GM18499 (cell line): ENCODE results near the gene IFNA4.
"Not testable (repeated sequence)": the region's sequence is repeated elsewhere in the genome, so short reads cannot be mapped to it uniquely, and the experiment has no call there.

Experiments used
- ATAC-seq: cut with Tn5 transposase; IDR thresholded peaks from one replicate; pipeline ENCODE4 v1.9.1; 2021; ENCODE audit warnings: moderate number of reproducible peaks; ENCODE audit not compliant: insufficient read depth, unreplicated experiment

The IFNA4 gene

DNA sequence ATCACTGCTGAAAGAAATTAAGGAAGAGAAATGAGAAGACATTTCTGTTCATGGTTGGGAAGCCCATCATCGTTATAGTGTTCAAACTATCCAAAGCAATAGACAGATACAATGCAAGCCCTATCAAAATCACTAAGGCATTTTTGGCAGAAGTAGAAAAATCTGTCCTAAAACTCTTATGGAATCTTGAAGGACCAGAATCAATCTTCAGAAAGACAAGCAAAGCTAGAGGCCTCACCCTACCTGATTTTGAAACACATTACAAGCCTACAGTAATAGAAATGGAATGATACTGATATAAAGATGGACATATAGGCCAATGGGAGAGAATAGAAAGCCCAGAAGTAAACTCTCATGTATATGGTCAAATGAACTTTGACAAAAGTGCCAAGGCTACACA, 16.0 kb downstream of the IFNA4 start:
- ATAC-seq: no peak

DNA sequence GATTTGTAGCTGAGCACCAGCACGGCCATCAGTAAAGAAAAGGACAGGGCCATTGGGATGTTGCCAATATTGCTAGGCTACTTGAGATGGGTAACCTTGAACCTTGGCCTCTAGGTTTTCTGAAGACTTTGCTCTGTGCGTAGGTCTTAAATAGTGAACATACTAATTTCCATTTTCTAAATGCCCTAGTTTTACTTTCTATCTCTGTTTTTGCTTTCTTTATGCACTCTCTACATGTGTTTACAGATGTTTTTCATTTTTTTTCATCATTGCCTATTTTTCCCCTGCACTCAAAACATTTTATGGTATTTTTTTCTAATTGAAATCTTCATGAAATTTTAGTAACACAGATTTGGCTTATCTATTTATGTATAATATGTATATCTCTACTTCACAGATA, 20.8 kb downstream of the IFNA4 start, which contains the start of gene IFNA21:
TSS of gene IFNA21 (minus strand) at position 101 of the 400 bp plus-strand sequence. CDS start at position 53, 48 bp downstream.
- not testable (repeated sequence) for ATAC-seq

DNA sequence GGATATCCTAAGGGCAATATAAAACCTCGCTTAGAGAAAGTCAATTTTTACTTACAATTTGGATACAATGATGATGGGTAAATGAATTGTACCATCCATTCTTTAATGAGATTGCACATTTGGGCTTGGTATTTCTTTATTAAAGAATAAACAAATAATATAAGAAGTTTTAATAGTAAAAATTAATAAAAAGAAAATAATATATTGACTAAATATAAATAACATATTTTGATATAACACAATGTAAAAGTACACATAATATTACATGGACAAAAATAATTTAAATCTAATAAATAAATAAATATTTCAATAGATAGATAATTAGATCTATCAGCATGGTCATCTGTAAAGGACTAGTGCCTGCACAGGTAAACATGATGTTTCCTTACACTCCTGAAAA, 21.9 kb downstream of the IFNA4 start:
- no peak for ATAC-seq

DNA sequence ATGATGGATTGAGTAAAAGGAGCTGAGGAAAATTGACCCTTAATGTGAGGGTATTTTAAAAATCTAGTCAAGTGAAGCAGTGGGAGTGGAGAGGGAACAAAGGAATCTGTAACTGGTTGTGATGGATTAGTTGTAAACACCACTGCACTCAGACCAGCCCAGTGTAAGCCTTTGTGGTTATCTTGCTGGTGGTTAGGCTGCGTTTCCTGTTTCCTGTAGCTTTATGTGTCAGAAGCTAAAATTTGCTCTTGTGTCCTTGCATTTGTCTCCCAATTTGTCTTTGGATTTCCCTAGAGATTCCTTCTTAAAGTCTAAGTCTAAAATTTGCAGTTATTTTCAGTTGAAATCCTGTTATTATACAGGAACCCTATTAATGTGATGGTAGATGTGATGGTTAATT, 27.2 kb downstream of the IFNA4 start:
- ATAC-seq: peak; percentile 89

DNA sequence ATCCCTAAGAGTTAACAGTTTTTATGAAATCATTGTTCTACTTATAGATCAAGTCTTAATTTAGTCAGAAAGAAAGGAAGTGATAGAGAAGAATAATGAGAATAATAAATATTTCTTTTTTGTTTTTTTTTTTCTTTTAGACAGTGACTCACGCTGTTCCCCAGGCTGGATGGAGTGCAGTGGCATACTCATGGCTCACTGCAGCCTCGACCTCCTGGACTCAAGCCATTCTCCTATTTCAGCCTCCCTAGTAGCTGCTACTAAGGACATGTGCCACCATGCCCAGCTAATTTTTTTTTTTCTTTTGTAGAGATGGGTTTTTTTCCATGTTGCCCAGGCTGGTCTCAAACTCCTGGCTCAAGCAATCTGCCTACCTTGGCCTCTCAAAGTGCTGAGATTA, 31.9 kb downstream of the IFNA4 start:
- no peak for ATAC-seq

DNA sequence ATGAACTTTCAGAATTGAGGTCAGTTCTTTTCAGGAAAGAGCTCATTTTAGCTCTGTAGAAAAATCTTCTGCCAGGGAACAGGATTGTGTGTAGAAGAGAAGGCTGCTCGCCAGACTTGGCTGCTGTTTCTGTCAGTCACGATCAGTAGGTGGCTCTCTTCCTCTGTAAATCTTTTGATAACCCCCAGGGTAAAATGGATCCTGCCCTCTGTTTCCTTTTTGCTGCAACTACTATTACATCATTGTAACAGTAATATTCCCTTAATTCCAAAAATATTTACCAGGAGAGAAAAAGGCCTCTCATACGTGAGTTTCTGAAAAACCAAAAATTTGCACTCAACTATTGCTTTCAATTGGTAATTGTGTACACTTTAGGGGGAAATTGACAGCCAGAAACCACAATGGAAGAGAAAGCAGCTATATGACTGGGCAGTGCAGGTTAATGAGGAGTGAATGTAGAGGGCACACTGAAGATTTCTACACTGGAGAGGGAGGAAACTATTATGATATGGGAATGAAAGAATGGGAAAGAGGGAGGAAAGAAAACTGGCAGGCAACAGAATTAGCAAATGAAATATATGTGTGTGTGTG, 33.3 kb downstream of the IFNA4 start:
- ATAC-seq: peak; percentile 54

DNA sequence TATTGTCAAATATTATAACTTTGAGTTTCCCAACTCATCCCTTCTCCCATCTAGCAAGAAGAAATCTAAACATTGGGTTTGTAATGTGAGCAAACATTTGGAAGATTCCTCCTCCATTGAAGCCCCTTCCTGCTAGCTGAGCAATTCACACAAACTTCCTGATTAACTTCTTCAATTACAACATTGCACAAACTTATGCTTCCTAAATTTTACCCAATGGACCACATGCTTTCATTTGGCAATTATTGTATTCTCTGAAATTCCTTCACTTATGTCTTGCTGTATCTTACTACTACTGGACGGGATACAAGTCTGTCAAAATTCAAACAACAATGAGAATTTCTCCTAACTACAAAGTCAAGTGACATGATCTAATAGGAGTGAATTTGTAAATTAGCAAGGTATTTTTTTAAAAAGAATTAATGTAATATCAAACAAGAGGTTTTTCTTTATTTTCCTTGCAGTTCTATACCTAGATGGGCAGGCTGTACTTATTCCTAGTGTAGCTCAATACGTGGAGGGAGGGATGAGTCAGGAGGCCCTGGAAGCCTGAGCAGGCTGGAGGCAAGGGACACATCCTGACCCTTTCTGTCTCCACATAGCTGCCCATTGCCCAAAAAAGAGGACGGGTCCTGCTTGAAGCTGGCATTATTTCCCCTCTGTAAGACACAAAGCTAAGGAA, 33.9 kb downstream of the IFNA4 start:
- peak; percentile 20 for ATAC-seq

DNA sequence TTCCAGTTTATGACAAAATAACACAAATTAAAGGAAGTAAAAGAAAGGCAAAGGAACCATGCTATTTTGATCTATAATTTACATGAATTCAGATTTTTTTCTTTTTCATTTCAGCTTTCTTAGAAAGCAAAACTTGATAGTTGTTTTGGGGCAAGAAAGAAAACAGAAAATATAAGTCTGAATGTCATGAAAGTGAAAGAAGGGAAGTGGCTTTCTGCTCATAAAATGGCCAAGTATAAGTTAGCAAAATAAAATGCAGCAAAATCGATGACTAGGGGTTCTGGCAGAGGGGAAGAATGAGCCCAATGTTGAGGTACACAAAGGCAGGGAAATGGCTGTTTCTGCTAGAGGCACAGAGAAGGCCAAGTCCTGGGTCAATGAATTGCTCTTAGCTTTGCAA, 42.8 kb downstream of the IFNA4 start:
- ATAC-seq: no peak

DNA sequence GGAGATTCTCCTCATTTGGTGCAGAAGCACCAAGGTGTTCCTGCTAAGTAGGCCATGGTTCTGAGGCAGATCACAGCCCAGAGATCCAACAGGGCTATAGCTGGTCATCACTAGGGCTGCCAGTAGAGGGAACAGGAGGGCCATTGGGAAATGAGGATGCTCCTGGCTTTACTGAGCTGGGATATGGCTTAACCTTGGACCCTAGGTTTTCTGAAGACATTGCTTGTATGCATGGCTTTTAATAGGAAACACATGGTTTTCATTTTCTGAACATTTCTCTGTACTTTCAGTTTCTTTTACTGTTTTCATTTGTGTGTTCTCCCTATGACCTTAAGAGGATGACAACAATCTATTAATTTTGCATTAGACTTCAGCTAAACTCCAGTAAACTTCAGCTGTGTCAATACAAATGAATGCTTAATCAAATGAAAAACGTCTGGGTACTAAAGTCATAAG, 45.9 kb downstream of the IFNA4 start, which contains the start of gene IFNW1:
TSS of gene IFNW1 (minus strand) at position 406 of the 456 bp plus-strand sequence. CDS start at position 144, 262 bp downstream.
- no peak for ATAC-seq

DNA sequence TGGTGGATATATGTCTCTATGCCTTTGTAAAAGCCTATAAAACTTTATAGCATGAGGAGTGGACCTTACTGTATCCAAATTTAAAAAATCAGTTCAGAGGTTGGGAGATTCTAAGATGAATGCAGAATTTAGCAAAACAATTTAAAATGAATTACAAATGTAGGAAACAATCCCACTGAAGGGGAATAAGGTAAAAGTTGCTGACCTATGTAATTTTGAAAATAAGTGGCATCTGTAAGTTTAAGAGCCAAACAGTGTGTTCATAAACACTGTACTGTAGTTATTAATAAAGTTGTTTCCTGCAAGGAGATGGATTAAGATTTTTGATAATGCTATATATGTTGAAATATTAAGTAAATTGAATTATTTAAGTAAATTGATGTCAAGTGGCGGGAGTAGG, 50.4 kb downstream of the IFNA4 start:
- ATAC-seq: no peak
